K562 (cell line): ENCODE measurements around the gene CSNK1G2. TPM values are rescaled to one million over a fixed set of nuclear protein-coding genes. Genes with fewer than 3 reads are reported as not detected.
A peak's percentile ranks its signal among the peaks of the same experiment; 100 is the strongest.

Source experiments
- ATAC-seq: fragments of 200-7000 bp; cut with Tn5 transposase; 3 replicates; pipeline ENCODE4 v1.9.1; 2020; ENCODE audit warnings: moderate library complexity
- BruUV-seq: library from RNA; stranded (reverse); fragments of 400-500 nt; replicated peaks from 2 replicates; lab custom pipeline; 2021; lab: Mats Ljungman, UMichigan
- CTCF ChIA-PET: fragments of 300-600 bp; formaldehyde crosslinking; extraction: SDS; loops from one replicate; lab custom pipeline; 2021; ENCODE audit warnings: low intra/inter-chr PET ratio; lab: Yijun Ruan, JAX
- POLR2A ChIA-PET: fragments of 300-600, 350-650 bp; sonication (Branson Sonifier 250); formaldehyde crosslinking; extraction: SDS; loops from one replicate; lab custom pipeline; 2021; ENCODE audit warnings: antibody characterized with exemption, inconsistent platforms; lab: Yijun Ruan, JAX
- DNase-seq, 4 experiments: peaks; one replicate each; pipeline versions ENCODE4 v3.0.0 to v3.0.0-alpha.2; 2011 to 2018; ENCODE audit warnings: low spot score in 3 of 4, mixed read lengths in 3 of 4; ENCODE audit errors: extremely low read depth in 1 of 4
- FAIRE-seq: peaks from 2 replicates; lab custom pipeline; 2011; peaks lifted over from hg19 to GRCh38; lab: Jason Lieb, UNC
- H2AFZ ChIP-seq: 2 replicates; pipeline ENCODE4 v1.6.0; 2011; ENCODE audit warnings: low read depth, low read length, control low read depth, inconsistent platforms
- H3K27ac ChIP-seq: fragments of 200-600 bp; 3 replicates; pipeline ENCODE4 v1.8.0; 2011; ENCODE audit warnings: low read depth, mild to moderate bottlenecking, control low read depth, inconsistent platforms, low read length, moderate library complexity, mixed read lengths; ENCODE audit errors: extremely low read depth
- H3K27me3 ChIP-seq, 2 experiments: fragments of 300-600 bp in 1 of 2; 2 replicates in 1 of 2; 3 replicates in 1 of 2; pipeline versions ENCODE4 v1.6.0 to v1.8.0; 2011; ENCODE audit warnings: inconsistent platforms in 2 of 2, low read length in 2 of 2, mild to moderate bottlenecking in 1 of 2, mixed read lengths in 1 of 2, moderate library complexity in 1 of 2; ENCODE audit not compliant: control insufficient read depth in 2 of 2, insufficient read depth in 2 of 2
- H3K36me3 ChIP-seq: fragments of 300-600 bp; 3 replicates; pipeline ENCODE4 v1.8.0; 2011; ENCODE audit warnings: mild to moderate bottlenecking, low read length, inconsistent platforms; ENCODE audit not compliant: control insufficient read depth, insufficient read depth
- H3K4me1 ChIP-seq, 2 experiments: fragments of 200-600 bp in 1 of 2; replicated peaks in 1 of 2; 2 replicates in 1 of 2; 3 replicates in 1 of 2; pipeline versions ENCODE4 v1.5.1 to v1.8.0; 2011; ENCODE audit warnings: inconsistent platforms in 2 of 2, low read length in 2 of 2, mild to moderate bottlenecking in 1 of 2, mixed read lengths in 1 of 2, moderate library complexity in 1 of 2; ENCODE audit not compliant: control insufficient read depth in 2 of 2, insufficient read depth in 2 of 2
- H3K4me2 ChIP-seq: 2 replicates; pipeline ENCODE4 v1.6.1; 2011; ENCODE audit warnings: low read length, control low read depth, inconsistent platforms, mixed read lengths; ENCODE audit not compliant: insufficient read depth
- H3K4me3 ChIP-seq: fragments of 200-600 bp; sonication (generic), shearing (Covaris generic); 2 replicates; pipeline ENCODE4 v1.5.1; 2016; ENCODE audit warnings: control low read depth, inconsistent platforms
- H3K79me2 ChIP-seq: fragments of 200-600 bp; 3 replicates; pipeline ENCODE4 v1.8.0; 2011; ENCODE audit warnings: low read length, inconsistent platforms; ENCODE audit not compliant: control insufficient read depth, insufficient read depth
- H3K9ac ChIP-seq, 2 experiments: 2 replicates each; pipeline versions ENCODE4 v1.6.0 to v1.6.1; 2011; ENCODE audit warnings: low read depth in 2 of 2, low read length in 2 of 2, control low read depth in 1 of 2, inconsistent platforms in 1 of 2, mild to moderate bottlenecking in 1 of 2, mixed read lengths in 1 of 2; ENCODE audit not compliant: insufficient read depth in 1 of 2
- H3K9me1 ChIP-seq: one replicate; pipeline ENCODE4 v1.6.0; 2011; ENCODE audit warnings: inconsistent platforms, mild to moderate bottlenecking, low read length, moderate library complexity; ENCODE audit not compliant: control insufficient read depth, insufficient read depth
- H3K9me3 ChIP-seq: replicated peaks from 2 replicates; pipeline ENCODE4 v1.5.1; 2011; ENCODE audit warnings: low read depth, low read length, inconsistent platforms; ENCODE audit not compliant: control insufficient read depth, insufficient read depth
- H4K20me1 ChIP-seq: replicated peaks from 2 replicates; pipeline ENCODE4 v1.6.1; 2011; ENCODE audit warnings: low read length, inconsistent platforms, mixed read lengths; ENCODE audit not compliant: control insufficient read depth, insufficient read depth
- BMI1 ChIP-seq: fragments of 150-350 bp; IDR thresholded peaks from 2 replicates; pipeline ENCODE4 v1.6.1; 2014; ENCODE audit warnings: low read length
- BRCA1 ChIP-seq, 2 experiments: fragments of 450-650 bp in 1 of 2; sonication (generic) in 1 of 2; formaldehyde crosslinking in 1 of 2; IDR thresholded peaks; 2 replicates each; pipeline versions ENCODE4 v1.5.0 to v1.6.1; 2017 to 2020; ENCODE audit warnings: mild to moderate bottlenecking in 1 of 2, missing genetic modification reagents in 1 of 2
- CHD2 ChIP-seq: IDR thresholded peaks from 2 replicates; pipeline ENCODE4 v1.6.1; 2011; ENCODE audit warnings: low read depth, low read length
- DDX20 ChIP-seq: fragments of 450-650 bp; IDR thresholded peaks from 2 replicates; pipeline ENCODE4 v1.6.1; 2016; ENCODE audit warnings: missing genetic modification characterization, low read depth, mild to moderate bottlenecking, missing compliant biosample characterization, moderate library complexity
- DPF2 ChIP-seq: fragments of 450-650 bp; IDR thresholded peaks from 2 replicates; pipeline ENCODE4 v1.6.1; 2016
- KLF16 ChIP-seq: IDR thresholded peaks from 2 replicates; pipeline ENCODE4 v1.6.1; 2016; ENCODE audit warnings: antibody characterized with exemption
- POLR2A ChIP-seq: fragments of 450-650 bp; conservative IDR thresholded peaks from 2 replicates; pipeline ENCODE4 v1.6.1; 2016
- RAD51 ChIP-seq: fragments of 450-650 bp; IDR thresholded peaks from 2 replicates; pipeline ENCODE4 v1.7.1; 2016; ENCODE audit warnings: low read depth, mild to moderate bottlenecking, borderline replicate concordance
- ZKSCAN1 ChIP-seq: fragments of 150-350 bp; IDR thresholded peaks from 2 replicates; pipeline ENCODE4 v1.6.1; 2016; ENCODE audit warnings: low read depth, low read length
- WGBS: fragments of 100-300 bp; shearing (Covaris generic); methylation state at CpG from one replicate; pipeline ENCODE4 v1.1.6; 2016; ENCODE audit warnings: low coverage, mixed read lengths; ENCODE audit not compliant: insufficient coverage; ENCODE audit errors: missing lambda C conversion rate; 5-methylcytosine and 5-hydroxymethylcytosine counted together
- in situ Hi-C: fragments of 300-500 bp; cut with MboI; formaldehyde crosslinking; loops from 4 replicates; pipeline ENCODE4 v1.15.0; 2018; ENCODE audit warnings: inconsistent platforms, mixed read lengths
- intact Hi-C: fragments of 100-400 bp; cut with micrococcal nuclease; formaldehyde crosslinking; loops from 2 replicates; pipeline ENCODE4 v1.14.2; 2022
- polyA plus RNA-seq, 8 experiments: library from polyadenylated mRNA; depleted of rRNA in 4 of 8; stranded (reverse) in 5 of 8; unstranded in 3 of 8; fragments of >200 nt; fragmentation: Nextera tagmentation in 2 of 8; fragmentation: Illumina TruSeq in 1 of 8; extraction: Ambion mirVana in 2 of 8; extraction: Trizol in 1 of 8; gene quantifications; 2 replicates each; pipeline versions ENCODE4 v1.2.1 to v1.2.3, GENCODE V29; 2011 to 2014; ENCODE audit warnings: inconsistent platforms in 1 of 8, missing spikeins in 1 of 8
- total RNA-seq, 7 experiments: library from RNA; depleted of rRNA in 6 of 7; stranded (reverse); fragments of >200 nt in 6 of 7; fragmentation: Illumina TruSeq in 2 of 7; extraction: Trizol in 2 of 7; gene quantifications; 2 replicates each; pipeline versions ENCODE4 v1.2.1 to v1.2.3, GENCODE V29; 2011 to 2021; ENCODE audit warnings: low replicate concordance in 1 of 7
- TF ChIP-seq, protein P1 (sequence below): IDR thresholded peaks from 2 replicates; pipeline ENCODE4 v1.6.1; 2016; ENCODE audit warnings: missing genetic modification characterization, missing compliant biosample characterization

The CSNK1G2 gene
- total and polyA plus RNA-seq, 9 of the 15 experiments (the other 6 are each of a cell fraction or from before 2014, with no cell fraction given) = 0.48 to 119 (median 49.5) TPM

DNA sequence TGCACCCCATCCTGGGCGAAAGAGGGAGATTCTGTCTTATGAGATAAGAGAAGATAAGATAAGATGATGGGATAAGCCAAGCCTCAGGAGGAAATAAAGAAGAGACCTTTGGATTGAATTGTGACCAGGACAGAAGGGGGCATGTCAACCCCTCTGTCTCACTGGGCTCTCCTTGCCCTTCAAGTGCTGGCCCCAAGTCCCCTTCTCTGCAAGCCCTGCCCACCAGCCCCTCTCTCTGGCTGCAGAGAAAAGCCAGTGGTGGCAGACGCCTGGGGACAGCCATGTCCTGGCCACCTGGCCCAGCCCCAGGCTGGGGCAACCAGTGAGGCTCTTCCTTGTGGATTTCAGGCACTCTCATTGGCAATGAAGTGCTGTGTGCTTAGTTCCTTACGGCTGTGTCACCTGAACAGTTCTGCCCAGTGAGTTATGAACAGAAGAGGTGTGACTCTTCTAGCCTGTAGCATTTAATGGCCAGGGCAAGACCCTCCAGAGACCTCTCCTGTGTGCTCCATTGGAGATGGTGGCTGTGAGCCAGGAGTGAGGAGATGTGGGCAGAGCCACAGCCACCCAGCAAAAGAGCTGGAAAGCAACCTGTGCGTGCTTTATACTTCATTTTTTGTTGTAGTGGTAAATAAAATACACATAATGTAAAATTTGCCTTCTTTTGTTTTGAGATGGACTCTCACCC, 80.6 kb downstream of the CSNK1G2 start:
- 43% methylated on average over 4 of the region's 4 CpGs for WGBS
- no peak overlapping the region for H3K27ac ChIP-seq
- H3K9me1 ChIP-seq = no peaks in the 10 kb centered on the region
- ChIA-PET CTCF (interaction anchor here (1.1 kb wide), 1 partner anchor 48 kb away, joined by 6 read pairs; no protein-coding TSS in a partner anchor), POLR2A (interaction anchor here (0.6 to 1.3 kb wide), 2 partner anchors 9 to 13 kb away, joined by 3 read pairs; no protein-coding TSS in a partner anchor)
- FAIRE-seq (no peak), DNase-seq (no peak), ATAC-seq (no peak)
- H3K4me3 ChIP-seq = no peak overlapping the region
- H3K4me2 ChIP-seq = no peak overlapping the region
- no TSS peak for BruUV-seq
- in situ Hi-C loops = loop anchor here (5.0 kb wide), 1 partner anchor 46 kb away; no protein-coding TSS in a partner anchor
- TF ChIP-seq BRCA1 (IDR thresholded peaks at IDR 0.05) (no peak), BRCA1 (CRISPR knock-in tag; IDR thresholded peaks at IDR 0.05) (no peak), DPF2 (0 out of 2 replicates have a peak, but pooled peaks have one; percentile 32), KLF16 (no peak)
- H3K36me3 ChIP-seq = no peaks in the 10 kb centered on the region
- no peak overlapping the region for H2AFZ ChIP-seq
- H4K20me1 ChIP-seq = no peaks in the 10 kb centered on the region
- H3K9me3 ChIP-seq = no peaks in the 10 kb centered on the region
- no peak overlapping the region for H3K9ac ChIP-seq
- peaks cover 0 to 8% of the 10 kb centered on the region in 2 experiments; a peak in 2 of 5 replicates for H3K4me1 ChIP-seq
- no peaks in the 10 kb centered on the region for H3K79me2 ChIP-seq
- intact Hi-C loops = no loop called here
- H3K27me3 ChIP-seq = no peaks in the 10 kb centered on the region

- Histone ChIP-seq H4K20me1 (no peaks in the 10 kb centered on the region), H3K27ac (no peak overlapping the region), H3K36me3 (no peaks in the 10 kb centered on the region), H3K9ac (no peak overlapping the region), H3K4me3 (no peak overlapping the region), H2AFZ (no peak overlapping the region), H3K9me3 (no peaks in the 10 kb centered on the region), H3K27me3 (no peaks in the 10 kb centered on the region), H3K9me1 (no peaks in the 10 kb centered on the region), H3K4me1 (peaks cover 0 to 8% of the 10 kb centered on the region in 2 experiments; a peak in 2 of 5 replicates), H3K4me2 (no peak overlapping the region), H3K79me2 (no peaks in the 10 kb centered on the region)
- BruUV-seq = no TSS peak
- in situ Hi-C loops (loop anchor here (5.0 kb wide), 1 partner anchor 45 kb away; no protein-coding TSS in a partner anchor), intact Hi-C loops (no loop called here)
- ChIA-PET CTCF (no interaction called here), POLR2A (interaction anchor here (0.6 to 1.3 kb wide), 3 partner anchors 10 to 37 kb away, joined by 3 read pairs; no protein-coding TSS in a partner anchor)
- DNase-seq (no peak), FAIRE-seq (no peak), ATAC-seq (no peak)
- 69% methylated on average over 2 of the region's 2 CpGs for WGBS
- TF ChIP-seq BMI1 = no peak
- no peak for TF ChIP-seq ZKSCAN1
- TF ChIP-seq RAD51 = no peak
- TF ChIP-seq CHD2 = no peak
- no peak for TF ChIP-seq POLR2A
- TF ChIP-seq DDX20 (tag) = no peak
- TF ChIP-seq, protein P1, sequence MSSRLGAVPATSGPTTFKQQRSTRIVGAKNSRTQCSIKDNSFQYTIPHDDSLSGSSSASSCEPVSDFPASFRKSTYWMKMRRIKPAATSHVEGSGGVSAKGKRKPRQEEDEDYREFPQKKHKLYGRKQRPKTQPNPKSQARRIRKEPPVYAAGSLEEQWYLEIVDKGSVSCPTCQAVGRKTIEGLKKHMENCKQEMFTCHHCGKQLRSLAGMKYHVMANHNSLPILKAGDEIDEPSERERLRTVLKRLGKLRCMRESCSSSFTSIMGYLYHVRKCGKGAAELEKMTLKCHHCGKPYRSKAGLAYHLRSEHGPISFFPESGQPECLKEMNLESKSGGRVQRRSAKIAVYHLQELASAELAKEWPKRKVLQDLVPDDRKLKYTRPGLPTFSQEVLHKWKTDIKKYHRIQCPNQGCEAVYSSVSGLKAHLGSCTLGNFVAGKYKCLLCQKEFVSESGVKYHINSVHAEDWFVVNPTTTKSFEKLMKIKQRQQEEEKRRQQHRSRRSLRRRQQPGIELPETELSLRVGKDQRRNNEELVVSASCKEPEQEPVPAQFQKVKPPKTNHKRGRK = peak; percentile 72; the same call in 1 of the 2 replicates
These were observed 81.3 kb downstream of the CSNK1G2 start for GRCh38 chr19:2022289-2022688.
